ENCODE results near the gene PILRB. TPM values are rescaled to one million over a fixed set of nuclear protein-coding genes. Genes with fewer than 3 reads are reported as not detected.

Gene PILRB
- total and polyA plus RNA-seq, 2 of the 13 experiments (the other 11 are each of a cell fraction or from before 2014, with no cell fraction given), result 16.6 to 33.8 TPM

- TF ChIP-seq ZMYM3 (CRISPR knock-in tag; IDR thresholded peaks at IDR 0.05) (no peak), MTA3 (CRISPR knock-in tag; IDR thresholded peaks at IDR 0.05) (no peak), ZNF740 (CRISPR knock-in tag; IDR thresholded peaks at IDR 0.05) (no peak), ZNF251 (CRISPR knock-in tag; IDR thresholded peaks at IDR 0.05) (no peak), ZSCAN29 (CRISPR knock-in tag; conservative IDR thresholded peaks at IDR 0.05) (no peak), DMTF1 (CRISPR knock-in tag; IDR thresholded peaks at IDR 0.05) (no peak), ARNT (IDR thresholded peaks at IDR 0.05) (no peak), SPEN (CRISPR knock-in tag; IDR thresholded peaks at IDR 0.05; ENCODE audit: low read depth) (no peak), ZNF383 (CRISPR knock-in tag; IDR thresholded peaks at IDR 0.05; ENCODE audit: borderline replicate concordance) (no peak), ZNF569 (CRISPR knock-in tag; IDR thresholded peaks at IDR 0.05; ENCODE audit: borderline replicate concordance) (no peak), ARID5B (CRISPR knock-in tag; IDR thresholded peaks at IDR 0.05) (no peak)
These were observed 31.6 kb downstream of the PILRB start (continued) for GRCh38 chr7:100389437-100390088.
